MCF 10A (cell line): ENCODE data around the gene PRB4. TPM values are rescaled to one million over a fixed set of nuclear protein-coding genes. Genes with fewer than 3 reads are reported as not detected.

ENCODE experiments used
- BruUV-seq: library from RNA; stranded (reverse); fragments of 400-500 nt; replicated peaks from 2 replicates; lab custom pipeline; 2021; lab: Mats Ljungman, UMichigan
- CTCF ChIA-PET: fragments of 300-600 bp; sonication (Branson Sonifier 250); formaldehyde crosslinking; extraction: SDS; loops from one replicate; lab custom pipeline; 2021; ENCODE audit warnings: antibody characterized with exemption, inconsistent platforms; lab: Yijun Ruan, JAX
- POLR2A ChIA-PET: fragments of 300-600, 350-650 bp; sonication (Branson Sonifier 250); formaldehyde crosslinking; extraction: SDS; loops from one replicate; lab custom pipeline; 2020; ENCODE audit warnings: antibody characterized with exemption, inconsistent platforms; lab: Yijun Ruan, JAX
- DNase-seq: peaks from one replicate; pipeline ENCODE4 v3.0.0-alpha.2; 2018; ENCODE audit not compliant: unreplicated experiment
- H3K27ac Mint-ChIP-seq: one replicate; pipeline ENCODE4 v1.8.0; 2022; ENCODE audit warnings: mild to moderate bottlenecking, low read depth, mixed read lengths; ENCODE audit not compliant: unreplicated experiment
- H3K27me3 Mint-ChIP-seq: one replicate; pipeline ENCODE4 v1.8.0; 2022; ENCODE audit warnings: mixed read lengths; ENCODE audit not compliant: insufficient read depth, unreplicated experiment
- H3K36me3 Mint-ChIP-seq: one replicate; pipeline ENCODE4 v1.8.0; 2022; ENCODE audit warnings: mild to moderate bottlenecking, moderate library complexity, mixed read lengths; ENCODE audit not compliant: insufficient read depth, unreplicated experiment
- H3K4me1 Mint-ChIP-seq: one replicate; pipeline ENCODE4 v1.8.0; 2022; ENCODE audit warnings: mixed read lengths; ENCODE audit not compliant: insufficient read depth, unreplicated experiment
- H3K4me3 Mint-ChIP-seq: one replicate; pipeline ENCODE4 v1.8.0; 2022; ENCODE audit warnings: mild to moderate bottlenecking, moderate library complexity, mixed read lengths; ENCODE audit not compliant: unreplicated experiment
- H3K9me3 Mint-ChIP-seq: one replicate; pipeline ENCODE4 v1.8.0; 2022; ENCODE audit warnings: mixed read lengths; ENCODE audit not compliant: unreplicated experiment
- CTCF ChIP-seq: fragments of 200-600 bp; IDR thresholded peaks from one replicate; pipeline ENCODE4 v1.8.0; 2022; ENCODE audit warnings: antibody characterized with exemption, mild to moderate bottlenecking; ENCODE audit not compliant: unreplicated experiment
- intact Hi-C: fragments of 100-400 bp; cut with micrococcal nuclease; formaldehyde crosslinking; loops from 2 replicates; pipeline ENCODE4 v1.14.1; 2022
- total RNA-seq: library from RNA; stranded (reverse); gene quantifications from 2 replicates; pipeline ENCODE4 v1.2.3, GENCODE V29; 2022

The PRB4 gene
- total RNA-seq, 1 experiment from 2014 or later: not detected

- no peak for DNase-seq
- H3K4me3 Mint-ChIP-seq: no peak overlapping the region
- intact Hi-C loops: no loop called here
- ChIA-PET POLR2A (interaction anchor here (0.6 kb wide), 1 partner anchor 1050 kb away, joined by 3 read pairs; no protein-coding TSS in a partner anchor), CTCF (no interaction called here)
- H3K4me1 Mint-ChIP-seq: no peaks in the 10 kb centered on the region
- no peak for TF ChIP-seq CTCF
- H3K9me3 Mint-ChIP-seq: no peaks in the 10 kb centered on the region
- no peaks in the 10 kb centered on the region for H3K36me3 Mint-ChIP-seq
- no TSS peak for BruUV-seq
- no peaks in the 10 kb centered on the region for H3K27me3 Mint-ChIP-seq
- H3K27ac Mint-ChIP-seq: no peak overlapping the region
Observed at GRCh38 chr12:11273449-11273848, 36.8 kb downstream of the PRB4 start.

GRCh38 chr12:11269607-11270006 lies 40.6 kb downstream of the PRB4 start, which contains the start of gene PRB3:
Gene PRB3, minus strand, starts transcription at chr12:11269707. Its CDS starts 38 bp downstream, at chr12:11269669.
- H3K4me3 Mint-ChIP-seq: no peak within 1 kb of the TSS
- no TSS peak for BruUV-seq
- intact Hi-C loops: no loop called here
- no peaks in the 10 kb centered on the region for H3K27me3 Mint-ChIP-seq
- H3K27ac Mint-ChIP-seq: no peak within 1 kb of the TSS
- TF ChIP-seq CTCF: no peak
- ChIA-PET CTCF (interaction anchor here (1.2 kb wide), 1 partner anchor 218 kb away, joined by 3 read pairs; no protein-coding TSS in a partner anchor), POLR2A (no interaction called here)
- H3K9me3 Mint-ChIP-seq: no peaks in the 10 kb centered on the region
- H3K36me3 Mint-ChIP-seq: no peaks in the 10 kb centered on the region
- no peak for DNase-seq
- H3K4me1 Mint-ChIP-seq: no peaks in the 10 kb centered on the region

GRCh38 chr12:11264501-11264900 lies 45.7 kb downstream of the PRB4 start:
- no peaks in the 10 kb centered on the region for H3K4me1 Mint-ChIP-seq
- no peak for DNase-seq
- H3K36me3 Mint-ChIP-seq: no peaks in the 10 kb centered on the region
- no peaks in the 10 kb centered on the region for H3K27me3 Mint-ChIP-seq
- TF ChIP-seq CTCF: no peak
- POLR2A ChIA-PET: no interaction called here
- BruUV-seq: no TSS peak
- no peak overlapping the region for H3K4me3 Mint-ChIP-seq
- peaks cover 2% of the 10 kb centered on the region for H3K9me3 Mint-ChIP-seq
- H3K27ac Mint-ChIP-seq: no peak overlapping the region
- CTCF ChIA-PET: no interaction called here
- intact Hi-C loops: no loop called here

Other genes starting within 250 kb of the PRB4 start
- gene TAS2R46, start 248.1 kb downstream of the PRB4 start, total RNA-seq: 0.69 and 1.1 TPM in 2 replicates
- not detected in 2 replicates for gene TAS2R43, start 218.1 kb downstream of the PRB4 start, total RNA-seq
- 1.9 and 2.1 TPM in 2 replicates for gene TAS2R30, start 175.8 kb downstream of the PRB4 start, total RNA-seq
- gene SMIM10L1, start 139.2 kb downstream of the PRB4 start, total RNA-seq: 10.5 and 10.9 TPM in 2 replicates
- not detected in 2 replicates for gene TAS2R42, start 123.5 kb downstream of the PRB4 start, total RNA-seq
- not detected in 2 replicates for gene PRB3, start 40.7 kb downstream of the PRB4 start, total RNA-seq
- not detected in 2 replicates for gene PRB2, start 85.1 kb upstream of the PRB4 start, total RNA-seq